HUDEP-2 (cell line): ENCODE measurements around the gene TEX26.

Source experiments
- DNase-seq, 76 experiments: peaks; one replicate each; lab custom pipeline; 2025; ENCODE audit not compliant: unreplicated experiment in 76 of 76; lab: John Stamatoyannopoulos, UW

The TEX26 gene

GRCh38 chr13:30932481-30933353, at the start of gene TEX26:
Gene TEX26, plus strand, starts transcription at chr13:30932656. Its CDS starts 60 bp downstream, at chr13:30932716.
- no peak for DNase-seq

- DNase-seq, result no peak
These were observed 49.3 kb upstream of the TEX26 start for GRCh38 chr13:30882996-30883766.

- DNase-seq, result no peak
These were observed 47.9 kb upstream of the TEX26 start for GRCh38 chr13:30884543-30884942.

GRCh38 chr13:30889196-30889690, 43.2 kb upstream of the TEX26 start:
- DNase-seq, result no peak

- peak in 24 of 76 experiments; percentile 2 to 42 (median 7) for DNase-seq
These were observed 39.5 kb upstream of the TEX26 start for GRCh38 chr13:30892966-30893365.

GRCh38 chr13:30895773-30896172, 36.7 kb upstream of the TEX26 start:
- DNase-seq, result no peak

- no peak for DNase-seq
These were observed 34.4 kb upstream of the TEX26 start for GRCh38 chr13:30898070-30898469.

GRCh38 chr13:30898678-30899241, 33.7 kb upstream of the TEX26 start:
- no peak for DNase-seq

- DNase-seq, result no peak
These were observed 32.0 kb upstream of the TEX26 start for GRCh38 chr13:30900436-30900835.

- no peak for DNase-seq
These were observed 31.3 kb upstream of the TEX26 start for GRCh38 chr13:30900952-30901749.

GRCh38 chr13:30904043-30904442, 28.4 kb upstream of the TEX26 start:
- no peak for DNase-seq

- DNase-seq, result no peak
These were observed 26.5 kb upstream of the TEX26 start, which contains the start of gene MEDAG for GRCh38 chr13:30905932-30906383. Gene MEDAG, plus strand, starts transcription at chr13:30906271. Its CDS starts 245 bp downstream, at chr13:30906516.

- no peak for DNase-seq
These were observed 25.9 kb upstream of the TEX26 start for GRCh38 chr13:30906411-30907051.

- DNase-seq, result no peak
These were observed 25.2 kb upstream of the TEX26 start for GRCh38 chr13:30907121-30907861.

GRCh38 chr13:30908416-30908980, 24.0 kb upstream of the TEX26 start:
- no peak for DNase-seq

GRCh38 chr13:30910676-30911075, 21.8 kb upstream of the TEX26 start:
- no peak for DNase-seq

GRCh38 chr13:30915691-30916541, 16.5 kb upstream of the TEX26 start:
- no peak for DNase-seq

GRCh38 chr13:30916991-30917390, 15.5 kb upstream of the TEX26 start:
- no peak for DNase-seq
